OCI-LY3 (cell line): ENCODE data around the gene ALDH2.

Source experiments
- EZH2phosphoT487 ChIP-seq: fragments of 200-600 bp; shearing (Covaris generic); IDR thresholded peaks from 2 replicates; pipeline ENCODE4 v1.6.1; 2018; ENCODE audit warnings: antibody characterized with exemption, mixed run types, low read depth
- TF ChIP-seq, protein P1 (sequence below): fragments of 200-600, 300-600 bp; sonication (generic); IDR thresholded peaks from 2 replicates; pipeline ENCODE4 v1.5.1; 2014; ENCODE audit warnings: antibody characterized with exemption, low read length, low read depth

- TF ChIP-seq, protein P1, sequence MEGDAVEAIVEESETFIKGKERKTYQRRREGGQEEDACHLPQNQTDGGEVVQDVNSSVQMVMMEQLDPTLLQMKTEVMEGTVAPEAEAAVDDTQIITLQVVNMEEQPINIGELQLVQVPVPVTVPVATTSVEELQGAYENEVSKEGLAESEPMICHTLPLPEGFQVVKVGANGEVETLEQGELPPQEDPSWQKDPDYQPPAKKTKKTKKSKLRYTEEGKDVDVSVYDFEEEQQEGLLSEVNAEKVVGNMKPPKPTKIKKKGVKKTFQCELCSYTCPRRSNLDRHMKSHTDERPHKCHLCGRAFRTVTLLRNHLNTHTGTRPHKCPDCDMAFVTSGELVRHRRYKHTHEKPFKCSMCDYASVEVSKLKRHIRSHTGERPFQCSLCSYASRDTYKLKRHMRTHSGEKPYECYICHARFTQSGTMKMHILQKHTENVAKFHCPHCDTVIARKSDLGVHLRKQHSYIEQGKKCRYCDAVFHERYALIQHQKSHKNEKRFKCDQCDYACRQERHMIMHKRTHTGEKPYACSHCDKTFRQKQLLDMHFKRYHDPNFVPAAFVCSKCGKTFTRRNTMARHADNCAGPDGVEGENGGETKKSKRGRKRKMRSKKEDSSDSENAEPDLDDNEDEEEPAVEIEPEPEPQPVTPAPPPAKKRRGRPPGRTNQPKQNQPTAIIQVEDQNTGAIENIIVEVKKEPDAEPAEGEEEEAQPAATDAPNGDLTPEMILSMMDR = no peak
- TF ChIP-seq EZH2phosphoT487 = no peak
Measured at GRCh38 chr12:111840807-111841206, 74.1 kb downstream of the ALDH2 start.
